ELF-1 (cell line): ENCODE results near the gene A1BG.
A peak's percentile ranks its signal among the peaks of the same experiment; 100 is the strongest.

Source experiments
- DNase-seq: peaks from one replicate; pipeline ENCODE4 v3.0.0-alpha.2; 2016; ENCODE audit warnings: low read depth, low spot score

Gene A1BG

GRCh38 chr19:58352760-58353671 lies at the start of gene A1BG:
A1BG (minus strand) TSS chr19:58353492; CDS start chr19:58353437, 55 bp downstream.
- no peak for DNase-seq

- no peak for DNase-seq
Observed at GRCh38 chr19:58401840-58402421, 48.6 kb upstream of the A1BG start.

GRCh38 chr19:58400916-58401839 lies 47.9 kb upstream of the A1BG start:
- DNase-seq, result peak; percentile 100

GRCh38 chr19:58400316-58400915 lies 47.1 kb upstream of the A1BG start:
- no peak for DNase-seq

GRCh38 chr19:58399903-58400302 lies 46.6 kb upstream of the A1BG start:
- no peak for DNase-seq

GRCh38 chr19:58398545-58398944 lies 45.3 kb upstream of the A1BG start:
- no peak for DNase-seq

GRCh38 chr19:58398087-58398486 lies 44.8 kb upstream of the A1BG start:
- DNase-seq, result no peak

- no peak for DNase-seq
Observed at GRCh38 chr19:58397533-58398037, 44.3 kb upstream of the A1BG start.

- DNase-seq, result no peak
Observed at GRCh38 chr19:58396691-58397532, 43.6 kb upstream of the A1BG start.

- DNase-seq, result no peak
Observed at GRCh38 chr19:58395979-58396627, 42.8 kb upstream of the A1BG start.

GRCh38 chr19:58395220-58395978 lies 42.1 kb upstream of the A1BG start, which contains the start of gene RNF225:
RNF225 (plus strand) TSS chr19:58395656; CDS start chr19:58396090, 434 bp downstream.
- DNase-seq, result peak; percentile 69

- no peak for DNase-seq
Observed at GRCh38 chr19:58394821-58395219, 41.5 kb upstream of the A1BG start.

GRCh38 chr19:58393725-58394033 lies 40.4 kb upstream of the A1BG start:
- DNase-seq, result no peak

GRCh38 chr19:58392945-58393724 lies 39.8 kb upstream of the A1BG start:
- DNase-seq, result no peak

- DNase-seq, result no peak
Observed at GRCh38 chr19:58388175-58388526, 34.9 kb upstream of the A1BG start.

GRCh38 chr19:58387338-58388174 lies 34.3 kb upstream of the A1BG start:
- no peak for DNase-seq

- DNase-seq, result peak; percentile 97
Observed at GRCh38 chr19:58386576-58387337, 33.5 kb upstream of the A1BG start, which contains the start of gene RPS5. RPS5 (plus strand) TSS chr19:58387269; CDS start chr19:58388138, 869 bp downstream.
